22Rv1 (cell line): ENCODE measurements around the gene PKIG.
A peak's percentile ranks its signal among the peaks of the same experiment; 100 is the strongest.
"Not testable (repeated sequence)": the region's sequence is repeated elsewhere in the genome, so short reads cannot be mapped to it uniquely, and the experiment has no call there.

ENCODE experiments used
- H3K27ac ChIP-seq: fragments of 450-650 bp; 2 replicates; pipeline ENCODE4 v1.5.1; 2017
- ZFX ChIP-seq: fragments of 450-650 bp; IDR thresholded peaks from 2 replicates; pipeline ENCODE4 v1.6.1; 2017; ENCODE audit warnings: antibody characterized with exemption, borderline replicate concordance
- TF ChIP-seq, protein P1 (sequence below): fragments of 450-650 bp; IDR thresholded peaks from 2 replicates; pipeline ENCODE4 v1.5.1; 2017; ENCODE audit warnings: mild to moderate bottlenecking

Gene PKIG

DNA sequence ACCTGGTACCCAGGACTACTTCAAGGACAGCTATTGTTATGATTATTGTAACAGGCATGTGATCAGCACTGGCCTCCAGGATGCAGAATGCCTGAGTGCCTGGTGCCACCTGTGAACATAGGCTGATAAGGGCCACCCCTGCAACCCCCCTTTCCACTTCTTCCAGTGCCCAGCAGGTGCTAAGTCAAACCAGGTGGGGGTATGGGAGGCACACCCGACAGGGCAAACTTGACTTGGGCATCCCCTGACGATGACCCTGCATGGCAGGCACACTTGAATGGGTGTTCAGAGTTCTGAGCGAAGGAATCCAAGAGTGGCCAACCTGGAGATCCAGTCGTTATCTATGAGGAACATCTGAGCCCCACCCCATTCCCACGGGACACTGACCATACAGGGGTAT, 65.7 kb downstream of the PKIG start:
- H3K27ac ChIP-seq, result no peak overlapping the region
- TF ChIP-seq, protein P1, sequence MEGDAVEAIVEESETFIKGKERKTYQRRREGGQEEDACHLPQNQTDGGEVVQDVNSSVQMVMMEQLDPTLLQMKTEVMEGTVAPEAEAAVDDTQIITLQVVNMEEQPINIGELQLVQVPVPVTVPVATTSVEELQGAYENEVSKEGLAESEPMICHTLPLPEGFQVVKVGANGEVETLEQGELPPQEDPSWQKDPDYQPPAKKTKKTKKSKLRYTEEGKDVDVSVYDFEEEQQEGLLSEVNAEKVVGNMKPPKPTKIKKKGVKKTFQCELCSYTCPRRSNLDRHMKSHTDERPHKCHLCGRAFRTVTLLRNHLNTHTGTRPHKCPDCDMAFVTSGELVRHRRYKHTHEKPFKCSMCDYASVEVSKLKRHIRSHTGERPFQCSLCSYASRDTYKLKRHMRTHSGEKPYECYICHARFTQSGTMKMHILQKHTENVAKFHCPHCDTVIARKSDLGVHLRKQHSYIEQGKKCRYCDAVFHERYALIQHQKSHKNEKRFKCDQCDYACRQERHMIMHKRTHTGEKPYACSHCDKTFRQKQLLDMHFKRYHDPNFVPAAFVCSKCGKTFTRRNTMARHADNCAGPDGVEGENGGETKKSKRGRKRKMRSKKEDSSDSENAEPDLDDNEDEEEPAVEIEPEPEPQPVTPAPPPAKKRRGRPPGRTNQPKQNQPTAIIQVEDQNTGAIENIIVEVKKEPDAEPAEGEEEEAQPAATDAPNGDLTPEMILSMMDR, result no peak
- no peak for TF ChIP-seq ZFX

DNA sequence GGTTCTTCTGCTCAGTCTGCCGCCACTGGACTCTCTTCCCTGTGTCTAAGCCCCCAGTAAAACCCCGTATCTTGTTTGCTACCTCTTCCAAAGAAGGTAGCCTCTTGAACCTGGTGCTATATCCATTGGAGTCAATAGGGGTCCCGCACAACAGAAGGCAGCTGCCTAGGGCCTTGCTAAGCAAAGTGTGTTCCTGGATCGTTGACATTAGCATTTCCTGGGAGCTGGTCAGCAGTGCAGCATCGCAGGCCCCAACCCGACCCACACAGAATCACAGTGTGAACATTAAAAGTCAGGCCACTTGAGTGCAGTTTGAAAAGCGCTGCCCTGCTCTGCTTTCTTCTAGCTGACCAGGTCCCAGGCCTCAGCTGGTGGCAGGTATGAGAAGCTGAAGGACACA, 66.2 kb downstream of the PKIG start:
- no peak overlapping the region for H3K27ac ChIP-seq
- TF ChIP-seq ZFX, result no peak

DNA sequence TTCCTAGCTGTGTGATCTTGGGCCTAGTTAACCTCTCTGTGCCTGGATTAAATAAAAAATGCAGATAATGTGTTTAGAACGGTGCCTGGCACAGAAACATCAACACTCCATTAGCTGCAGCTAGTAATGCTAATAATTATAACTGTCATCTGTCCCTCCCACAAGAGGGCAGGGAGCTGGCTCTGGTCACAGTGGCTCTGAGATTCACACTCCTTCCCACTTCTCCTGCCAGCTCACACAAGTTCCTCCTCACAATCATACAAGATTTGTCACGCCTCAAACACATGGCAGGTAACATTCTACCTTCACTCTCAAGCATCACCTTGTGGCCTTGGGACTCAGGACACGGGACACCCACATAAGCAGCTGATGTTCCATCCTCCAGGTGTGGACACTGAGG, 66.7 kb downstream of the PKIG start:
- no peak overlapping the region for H3K27ac ChIP-seq
- TF ChIP-seq, protein P1, result no peak
- TF ChIP-seq ZFX, result no peak

DNA sequence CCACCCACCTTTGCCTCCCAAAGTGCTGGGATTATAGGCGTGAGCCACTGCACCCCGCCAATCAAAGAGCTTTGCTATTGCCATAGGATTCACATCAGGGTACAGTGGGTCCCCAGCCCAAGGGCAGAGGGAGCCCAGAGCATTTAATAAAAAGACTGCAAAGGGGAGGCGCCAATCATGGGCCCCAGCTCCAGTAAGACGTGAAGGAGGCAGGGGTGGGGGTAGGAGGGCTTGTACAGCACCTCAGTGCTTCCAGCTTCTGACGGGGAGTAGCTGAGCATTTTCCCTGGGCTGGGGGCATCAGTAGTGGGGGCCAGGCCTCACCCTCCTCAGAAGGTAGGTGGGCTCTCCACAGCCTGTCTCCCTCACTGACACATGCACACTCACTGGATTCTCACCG, 67.6 kb downstream of the PKIG start:
- H3K27ac ChIP-seq, result no peak overlapping the region
- TF ChIP-seq ZFX, result no peak

DNA sequence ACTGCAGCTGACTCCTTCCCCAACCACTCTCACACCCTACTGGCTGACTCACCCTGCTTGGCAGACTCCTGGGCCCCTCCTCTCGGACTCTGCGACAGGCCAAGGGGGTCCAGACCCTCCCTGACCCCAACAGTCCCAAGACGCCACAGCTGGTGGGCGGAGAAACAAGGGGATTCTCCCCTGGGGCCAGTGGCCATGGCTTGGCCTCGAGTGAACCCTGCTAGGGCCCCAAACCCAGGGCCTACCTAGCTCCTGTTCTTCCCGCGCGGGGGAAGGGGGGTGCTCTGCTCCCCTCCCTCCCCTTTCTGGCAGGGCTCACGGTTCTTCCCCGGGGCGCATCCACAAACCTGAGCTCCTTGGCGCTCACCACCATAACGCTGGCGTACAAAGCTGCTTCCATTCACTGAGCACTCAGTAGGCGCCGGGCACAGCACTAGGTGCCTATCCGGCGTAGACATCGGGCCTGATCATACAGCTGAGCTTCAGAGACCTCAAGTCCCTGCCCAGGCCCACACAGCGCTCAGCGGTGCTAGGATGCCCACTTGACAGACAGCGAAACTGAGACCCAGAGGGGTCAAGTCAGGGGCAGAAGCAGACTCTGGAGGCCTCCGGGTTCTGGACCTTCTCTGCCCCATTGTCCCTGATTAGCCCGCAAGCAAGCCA, 68.5 kb downstream of the PKIG start:
- no peak for TF ChIP-seq ZFX
- TF ChIP-seq, protein P1, result no peak
- no peak overlapping the region for H3K27ac ChIP-seq

DNA sequence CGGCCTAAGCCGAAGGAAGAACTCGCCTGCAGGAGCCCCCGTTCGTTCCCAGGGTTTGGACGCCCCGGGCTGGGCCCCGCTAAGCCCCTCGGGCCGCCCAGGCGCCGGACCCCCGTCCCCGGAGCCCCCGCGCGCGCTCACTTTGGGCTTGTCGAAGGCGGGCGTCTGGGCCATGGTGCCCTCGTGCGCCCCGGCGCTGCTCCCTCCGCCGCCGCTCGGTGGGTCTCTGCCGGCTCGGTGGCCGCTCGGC, 69.0 kb downstream of the PKIG start:
- no peak overlapping the region for H3K27ac ChIP-seq
- TF ChIP-seq, protein P1, result no peak
- no peak for TF ChIP-seq ZFX

DNA sequence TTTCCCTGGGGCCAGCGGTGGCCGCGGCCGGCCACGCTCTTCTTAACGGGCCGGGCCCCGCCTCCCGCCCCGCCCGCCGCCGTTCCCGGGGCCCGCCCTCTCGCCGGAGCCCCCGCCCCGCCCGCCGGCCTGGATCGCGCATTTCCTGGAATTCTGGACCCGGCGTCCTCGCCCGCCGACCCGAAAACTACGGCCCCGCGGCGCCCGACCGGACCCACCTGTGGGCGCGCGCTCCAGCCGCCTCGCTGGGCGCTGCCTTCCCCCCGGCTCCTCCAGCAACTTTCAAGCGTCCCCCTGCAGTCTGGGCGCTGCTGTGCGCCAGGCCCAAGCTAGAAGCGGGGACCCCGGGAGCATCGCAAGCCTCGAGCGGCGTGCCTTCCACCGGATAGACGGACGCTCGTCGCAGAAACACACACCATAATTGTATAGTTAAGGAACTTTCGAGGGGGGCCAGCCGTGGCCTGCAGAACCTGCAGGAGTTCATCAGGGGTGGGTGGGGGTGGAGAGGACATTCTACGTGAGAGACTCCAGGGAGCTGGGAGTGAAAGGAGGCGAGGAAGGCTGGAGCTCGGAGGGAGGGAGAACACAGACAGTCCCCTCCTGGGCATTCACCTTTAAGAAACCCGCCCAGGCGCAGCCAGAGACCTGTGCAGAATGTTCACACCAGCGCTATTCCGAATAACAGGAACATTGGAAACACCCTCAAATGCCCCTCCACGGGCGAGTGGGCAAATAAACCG, 69.5 kb downstream of the PKIG start, which contains the start of gene ADA:
Gene ADA (minus strand): TSS at position 16 of the 740 bp plus-strand sequence. CDS start 92 bp downstream, outside the sequence.
- no peak for TF ChIP-seq ZFX
- TF ChIP-seq, protein P1, result no peak
- H3K27ac ChIP-seq, result 0 out of 2 replicates have a peak within 1 kb of the TSS, but pooled peaks have one; percentile 27

DNA sequence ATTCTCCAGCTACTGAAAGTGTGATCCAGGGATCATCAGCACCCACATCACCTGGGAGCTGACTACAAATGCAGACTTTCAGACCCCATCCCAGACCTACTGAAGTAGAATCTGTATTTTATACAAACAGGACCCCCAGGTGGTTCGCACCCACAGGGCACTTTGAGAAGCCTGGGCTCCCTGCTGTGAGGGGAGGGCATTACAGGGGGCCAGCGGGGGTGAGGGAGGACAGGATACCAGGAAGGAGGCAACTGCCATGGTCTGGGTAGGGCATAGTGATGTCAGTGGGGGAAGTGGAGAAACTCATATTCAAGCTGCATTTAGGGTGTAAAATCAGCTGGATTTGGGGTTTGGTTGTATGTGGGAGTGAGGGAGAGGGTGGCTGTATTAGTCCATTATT, 71.2 kb downstream of the PKIG start:
- TF ChIP-seq, protein P1, result no peak
- TF ChIP-seq ZFX, result no peak
- no peak overlapping the region for H3K27ac ChIP-seq

DNA sequence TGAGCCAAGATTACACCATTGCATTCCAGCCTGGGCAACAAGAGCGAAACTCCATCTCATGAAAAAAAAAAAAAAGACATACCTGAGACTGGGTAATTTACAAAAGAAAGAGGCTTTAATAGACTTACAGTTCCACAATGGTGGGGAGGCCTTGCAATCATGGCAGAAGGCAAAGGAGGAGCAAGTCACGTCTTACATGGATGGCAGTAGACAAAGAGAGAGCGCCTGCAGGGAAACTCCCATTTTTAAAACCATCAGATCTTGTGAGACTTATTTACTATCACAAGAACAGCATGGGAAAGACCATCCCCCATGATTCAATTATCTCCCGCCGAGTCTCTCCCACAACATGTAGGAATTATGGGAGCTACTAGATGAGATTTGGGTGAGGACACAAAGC, 71.8 kb downstream of the PKIG start:
- not testable (repeated sequence) for H3K27ac ChIP-seq
